Measurements from ENCODE around the gene ETV3L.

DNA sequence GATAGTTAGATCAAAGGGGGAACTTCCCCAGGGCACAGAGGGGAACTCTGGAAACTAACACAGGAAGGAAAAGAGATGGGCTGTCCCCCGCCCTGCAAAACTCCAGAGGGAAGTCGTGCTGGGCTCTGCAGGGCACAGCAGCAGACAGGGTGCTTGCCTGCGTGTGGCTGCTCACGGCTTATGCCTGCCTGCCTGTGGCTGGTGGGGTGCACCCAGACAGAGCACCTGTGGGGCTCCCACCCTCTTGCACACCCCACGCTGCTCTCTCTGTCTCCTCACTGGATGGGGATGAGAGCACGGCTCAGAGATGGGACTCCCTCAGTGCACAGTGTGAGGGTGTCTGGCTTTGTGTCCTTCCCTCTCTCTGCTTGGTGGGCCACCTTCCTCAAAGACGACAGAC is 13.5 kb upstream of the ETV3L start:
- TF ChIP-seq, protein P1, sequence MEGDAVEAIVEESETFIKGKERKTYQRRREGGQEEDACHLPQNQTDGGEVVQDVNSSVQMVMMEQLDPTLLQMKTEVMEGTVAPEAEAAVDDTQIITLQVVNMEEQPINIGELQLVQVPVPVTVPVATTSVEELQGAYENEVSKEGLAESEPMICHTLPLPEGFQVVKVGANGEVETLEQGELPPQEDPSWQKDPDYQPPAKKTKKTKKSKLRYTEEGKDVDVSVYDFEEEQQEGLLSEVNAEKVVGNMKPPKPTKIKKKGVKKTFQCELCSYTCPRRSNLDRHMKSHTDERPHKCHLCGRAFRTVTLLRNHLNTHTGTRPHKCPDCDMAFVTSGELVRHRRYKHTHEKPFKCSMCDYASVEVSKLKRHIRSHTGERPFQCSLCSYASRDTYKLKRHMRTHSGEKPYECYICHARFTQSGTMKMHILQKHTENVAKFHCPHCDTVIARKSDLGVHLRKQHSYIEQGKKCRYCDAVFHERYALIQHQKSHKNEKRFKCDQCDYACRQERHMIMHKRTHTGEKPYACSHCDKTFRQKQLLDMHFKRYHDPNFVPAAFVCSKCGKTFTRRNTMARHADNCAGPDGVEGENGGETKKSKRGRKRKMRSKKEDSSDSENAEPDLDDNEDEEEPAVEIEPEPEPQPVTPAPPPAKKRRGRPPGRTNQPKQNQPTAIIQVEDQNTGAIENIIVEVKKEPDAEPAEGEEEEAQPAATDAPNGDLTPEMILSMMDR (IDR thresholded peaks at IDR 0.05; ENCODE audit: insufficient read depth, low read depth, low read length), result no peak
- TF ChIP-seq EZH2 (IDR thresholded peaks at IDR 0.05; ENCODE audit: insufficient read depth, low read length), result no peak
